ENCODE results near the gene FGD6. TPM values are rescaled to one million over a fixed set of nuclear protein-coding genes. Genes with fewer than 3 reads are reported as not detected.

Gene FGD6
- total RNA-seq, 2 donors from 2014 or later, result 15.8 to 19.1 TPM

GRCh38 chr12:95253386-95253785 is 36.1 kb upstream of the FGD6 start:
- TF ChIP-seq CTCF (IDR thresholded peaks at IDR 0.05) (no peak), POLR2A (IDR thresholded peaks at IDR 0.05) (no peak)
- Histone ChIP-seq H3K4me3 (no peak overlapping the region), H3K36me3 (replicated peaks in 1 of 2; ENCODE audit: insufficient read depth in 1 of 2, low read depth in 2 of 2) (peaks cover 0 to 10% of the 10 kb centered on the region in 2 donors), H3K27me3 (no peaks in the 10 kb centered on the region), H3K27ac (no peak overlapping the region), H3K4me1 (peaks cover 7% of the 10 kb centered on the region), H3K9me3 (no peaks in the 10 kb centered on the region)
- DNase-seq (no peak), ATAC-seq (no peak)
- intact Hi-C loops (cut with DNase I), result no loop called here

- no peak for TF ChIP-seq POLR2A (IDR thresholded peaks at IDR 0.05)
- TF ChIP-seq CTCF (IDR thresholded peaks at IDR 0.05), result no peak
- no peak overlapping the region for H3K27ac ChIP-seq
- WGBS, 2 donors, result 90 to 91% methylated on average over 8 of the region's 8 CpGs
These were observed 31.5 kb upstream of the FGD6 start for GRCh38 chr12:95248604-95249360.

GRCh38 chr12:95248095-95248494 is 30.8 kb upstream of the FGD6 start:
- no peak overlapping the region for H3K27ac ChIP-seq

More at GRCh38 chr12:95248604-95249360, 31.5 kb upstream of the FGD6 start:
- Histone ChIP-seq H3K36me3 (replicated peaks in 1 of 2; ENCODE audit: insufficient read depth in 1 of 2, low read depth in 2 of 2) (peaks cover 0 to 4% of the 10 kb centered on the region in 2 donors), H3K9me3 (no peaks in the 10 kb centered on the region), H3K4me3 (no peak overlapping the region), H3K4me1 (peaks cover 7% of the 10 kb centered on the region), H3K27me3 (no peaks in the 10 kb centered on the region)
- intact Hi-C loops (cut with DNase I), result no loop called here
- ATAC-seq (no peak), DNase-seq (no peak)

GRCh38 chr12:95244350-95244749 is 27.1 kb upstream of the FGD6 start:
- Histone ChIP-seq H3K4me1 (no peaks in the 10 kb centered on the region), H3K27ac (no peak overlapping the region), H3K27me3 (no peaks in the 10 kb centered on the region), H3K36me3 (replicated peaks in 1 of 2; ENCODE audit: insufficient read depth in 1 of 2, low read depth in 2 of 2) (no peaks in the 10 kb centered on the region), H3K4me3 (no peak overlapping the region), H3K9me3 (no peaks in the 10 kb centered on the region)
- ATAC-seq (no peak), DNase-seq (no peak)
- TF ChIP-seq CTCF (IDR thresholded peaks at IDR 0.05), result no peak
- no peak for TF ChIP-seq POLR2A (IDR thresholded peaks at IDR 0.05)
- WGBS, 2 donors, result 95 to 96% methylated on average over 3 of the region's 3 CpGs
- intact Hi-C loops (cut with DNase I), result no loop called here

More at GRCh38 chr12:95248095-95248494, 30.8 kb upstream of the FGD6 start:
- 69 to 73% methylated on average over 1 of the region's 1 CpG for WGBS, 2 donors
- peaks cover 7% of the 10 kb centered on the region for H3K4me1 ChIP-seq
- no peak for ATAC-seq
- H3K27me3 ChIP-seq, result no peaks in the 10 kb centered on the region
- peaks cover 0 to 4% of the 10 kb centered on the region in 2 donors for H3K36me3 ChIP-seq (replicated peaks in 1 of 2; ENCODE audit: insufficient read depth in 1 of 2, low read depth in 2 of 2)
- intact Hi-C loops (cut with DNase I), result no loop called here
- H3K4me3 ChIP-seq, result no peak overlapping the region
- no peak for DNase-seq
- H3K9me3 ChIP-seq, result no peaks in the 10 kb centered on the region
- TF ChIP-seq CTCF (IDR thresholded peaks at IDR 0.05) (no peak), POLR2A (IDR thresholded peaks at IDR 0.05) (no peak)

Data from body of pancreas (tissue), 4 donors.